Skin epidermis (tissue), 12 donors: ENCODE results near the gene VEGFB.
A peak's percentile ranks its signal among the peaks of the same experiment; 100 is the strongest.

Experiments
- H3K27ac ChIP-seq, 21 experiments: fragments of 200-600 bp; sonication (generic) in 11 of 21; one replicate each; pipeline ENCODE4 v1.5.0; 2020; ENCODE audit warnings: mild to moderate bottlenecking in 3 of 21, inconsistent platforms in 2 of 21, moderate library complexity in 2 of 21
- H3K4me3 ChIP-seq, 7 experiments: fragments of 200-600 bp; sonication (generic) in 2 of 7; one replicate each; pipeline ENCODE4 v1.5.0; 2020; ENCODE audit warnings: inconsistent platforms in 2 of 7, mild to moderate bottlenecking in 2 of 7, moderate library complexity in 1 of 7

The VEGFB gene

GRCh38 chr11:64208796-64209562, 25.4 kb upstream of the VEGFB start:
- peak overlapping the region in 13 of 21 experiments; percentile 73 to 97 (median 89) for H3K27ac ChIP-seq
- H3K4me3 ChIP-seq, result peak overlapping the region in 1 of 7 experiments; percentile 54

GRCh38 chr11:64209563-64209843, 24.9 kb upstream of the VEGFB start:
- Histone ChIP-seq H3K27ac (peak overlapping the region in 2 of 21 experiments; percentile 47 to 94), H3K4me3 (no peak overlapping the region)

- peak overlapping the region in 1 of 21 experiments; percentile 37 for H3K27ac ChIP-seq
- no peak overlapping the region for H3K4me3 ChIP-seq
These were observed 23.9 kb upstream of the VEGFB start for GRCh38 chr11:64210301-64211020.

- no peak overlapping the region for H3K4me3 ChIP-seq
- H3K27ac ChIP-seq, result no peak overlapping the region
These were observed 23.1 kb upstream of the VEGFB start for GRCh38 chr11:64211181-64211872.

GRCh38 chr11:64216879-64217278, 17.5 kb upstream of the VEGFB start:
- Histone ChIP-seq H3K27ac (no peak overlapping the region), H3K4me3 (no peak overlapping the region)

GRCh38 chr11:64218628-64219353, 15.6 kb upstream of the VEGFB start:
- no peak overlapping the region for H3K27ac ChIP-seq
- no peak overlapping the region for H3K4me3 ChIP-seq

GRCh38 chr11:64219354-64219684, 15.1 kb upstream of the VEGFB start:
- no peak overlapping the region for H3K4me3 ChIP-seq
- H3K27ac ChIP-seq, result no peak overlapping the region

GRCh38 chr11:64219755-64220154, 14.6 kb upstream of the VEGFB start:
- no peak overlapping the region for H3K4me3 ChIP-seq
- H3K27ac ChIP-seq, result peak overlapping the region in 1 of 21 experiments; percentile 13

- peak overlapping the region in 1 of 21 experiments; percentile 19 for H3K27ac ChIP-seq
- H3K4me3 ChIP-seq, result no peak overlapping the region
These were observed 14.1 kb upstream of the VEGFB start for GRCh38 chr11:64220271-64220670.

GRCh38 chr11:64220798-64221197, 13.6 kb upstream of the VEGFB start:
- H3K4me3 ChIP-seq, result no peak overlapping the region
- H3K27ac ChIP-seq, result no peak overlapping the region

GRCh38 chr11:64222651-64223000, 11.8 kb upstream of the VEGFB start:
- H3K4me3 ChIP-seq, result no peak overlapping the region
- peak overlapping the region in 1 of 21 experiments; percentile 8 for H3K27ac ChIP-seq

- Histone ChIP-seq H3K4me3 (no peak overlapping the region), H3K27ac (peak overlapping the region in 3 of 21 experiments; percentile 7 to 31 (median 22))
These were observed 11.3 kb upstream of the VEGFB start for GRCh38 chr11:64223001-64223651.

GRCh38 chr11:64224151-64224890, 10.1 kb upstream of the VEGFB start:
- Histone ChIP-seq H3K4me3 (no peak overlapping the region), H3K27ac (peak overlapping the region in 3 of 21 experiments; percentile 5 to 82 (median 42))

- Histone ChIP-seq H3K27ac (peak overlapping the region in 19 of 21 experiments; percentile 82 to 99 (median 93)), H3K4me3 (peak overlapping the region; percentile 61 to 87 (median 74))
These were observed 9.3 kb upstream of the VEGFB start for GRCh38 chr11:64224891-64225607.

- H3K4me3 ChIP-seq, result peak within 1 kb of the TSS; percentile 61 to 87 (median 74)
- H3K27ac ChIP-seq, result peak within 1 kb of the TSS; percentile 38 to 99 (median 93)
These were observed 8.5 kb upstream of the VEGFB start, which contains the start of the genes NUDT22 and TRPT1 for GRCh38 chr11:64225608-64226506. Gene NUDT22, plus strand, starts transcription at chr11:64226274. Its CDS starts 379 bp downstream, at chr11:64226653. Gene TRPT1, minus strand, starts transcription at chr11:64226186. Its CDS starts 326 bp downstream, at chr11:64225860.

- H3K4me3 ChIP-seq, result peak overlapping the region; percentile 61 to 87 (median 74)
- peak overlapping the region; percentile 38 to 99 (median 93) for H3K27ac ChIP-seq
These were observed 7.8 kb upstream of the VEGFB start for GRCh38 chr11:64226507-64227051.
